Measurements from ENCODE around the gene ALOX12.
A peak's percentile ranks its signal among the peaks of the same experiment; 100 is the strongest.
"Not testable (repeated sequence)": the region's sequence is repeated elsewhere in the genome, so short reads cannot be mapped to it uniquely, and the experiment has no call there.

ALOX12 gene

GRCh38 chr17:6995500-6996255 is at the start of gene ALOX12:
TSS of gene ALOX12 (plus strand) at chr17:6996049. CDS start at chr17:6996118, 69 bp downstream.
- peak; percentile 70 to 79 for DNase-seq
- TF ChIP-seq GATA1 (IDR thresholded peaks at IDR 0.05; ENCODE audit: low read depth, low read length), result no peak
- no peak for TF ChIP-seq POLR2A (IDR thresholded peaks at IDR 0.05; ENCODE audit: low read length)

GRCh38 chr17:6947745-6948144 is 48.1 kb upstream of the ALOX12 start:
- DNase-seq, result no peak
- TF ChIP-seq POLR2A (IDR thresholded peaks at IDR 0.05; ENCODE audit: low read length) (no peak), GATA1 (IDR thresholded peaks at IDR 0.05; ENCODE audit: low read depth, low read length) (no peak)

- no peak for DNase-seq
- no peak for TF ChIP-seq POLR2A (IDR thresholded peaks at IDR 0.05; ENCODE audit: low read length)
- TF ChIP-seq GATA1 (IDR thresholded peaks at IDR 0.05; ENCODE audit: low read depth, low read length), result no peak
Measured at GRCh38 chr17:6948562-6948961, 47.3 kb upstream of the ALOX12 start.

- no peak for TF ChIP-seq POLR2A (IDR thresholded peaks at IDR 0.05; ENCODE audit: low read length)
- TF ChIP-seq GATA1 (IDR thresholded peaks at IDR 0.05; ENCODE audit: low read depth, low read length), result no peak
- DNase-seq, result no peak
Measured at GRCh38 chr17:6948976-6949375, 46.9 kb upstream of the ALOX12 start.

- DNase-seq, result not testable (repeated sequence)
Measured at GRCh38 chr17:6950938-6951337, 44.9 kb upstream of the ALOX12 start.

GRCh38 chr17:6953689-6954088 is 42.2 kb upstream of the ALOX12 start:
- no peak for DNase-seq
- no peak for TF ChIP-seq GATA1 (IDR thresholded peaks at IDR 0.05; ENCODE audit: low read depth, low read length)
- TF ChIP-seq POLR2A (IDR thresholded peaks at IDR 0.05; ENCODE audit: low read length), result no peak

GRCh38 chr17:6959700-6960099 is 36.1 kb upstream of the ALOX12 start:
- TF ChIP-seq GATA1 (IDR thresholded peaks at IDR 0.05; ENCODE audit: low read depth, low read length) (no peak), POLR2A (IDR thresholded peaks at IDR 0.05; ENCODE audit: low read length) (no peak)

GRCh38 chr17:6969323-6969726 is 26.5 kb upstream of the ALOX12 start:
- no peak for TF ChIP-seq POLR2A (IDR thresholded peaks at IDR 0.05; ENCODE audit: low read length)
- no peak for TF ChIP-seq GATA1 (IDR thresholded peaks at IDR 0.05; ENCODE audit: low read depth, low read length)
- DNase-seq, result peak in 1 of 2 experiments; percentile 15

More at GRCh38 chr17:6959700-6960099, 36.1 kb upstream of the ALOX12 start:
- no peak for DNase-seq

GRCh38 chr17:6970992-6971391 is 24.9 kb upstream of the ALOX12 start:
- no peak for DNase-seq
- no peak for TF ChIP-seq GATA1 (IDR thresholded peaks at IDR 0.05; ENCODE audit: low read depth, low read length)

GRCh38 chr17:6979440-6979839 is 16.4 kb upstream of the ALOX12 start:
- DNase-seq, result not testable (repeated sequence)

GRCh38 chr17:6981426-6981825 is 14.4 kb upstream of the ALOX12 start:
- no peak for DNase-seq
- TF ChIP-seq GATA1 (IDR thresholded peaks at IDR 0.05; ENCODE audit: low read depth, low read length), result no peak
- no peak for TF ChIP-seq POLR2A (IDR thresholded peaks at IDR 0.05; ENCODE audit: low read length)

- DNase-seq, result no peak
- TF ChIP-seq POLR2A (IDR thresholded peaks at IDR 0.05; ENCODE audit: low read length), result no peak
- no peak for TF ChIP-seq GATA1 (IDR thresholded peaks at IDR 0.05; ENCODE audit: low read depth, low read length)
Measured at GRCh38 chr17:6985266-6985665, 10.6 kb upstream of the ALOX12 start.

- no peak for DNase-seq
- no peak for TF ChIP-seq POLR2A (IDR thresholded peaks at IDR 0.05; ENCODE audit: low read length)
- no peak for TF ChIP-seq GATA1 (IDR thresholded peaks at IDR 0.05; ENCODE audit: low read depth, low read length)
Measured at GRCh38 chr17:6986676-6987075, 9.2 kb upstream of the ALOX12 start.

GRCh38 chr17:6989779-6990178 is 6.1 kb upstream of the ALOX12 start:
- no peak for DNase-seq
- TF ChIP-seq GATA1 (IDR thresholded peaks at IDR 0.05; ENCODE audit: low read depth, low read length) (no peak), POLR2A (IDR thresholded peaks at IDR 0.05; ENCODE audit: low read length) (no peak)

- TF ChIP-seq GATA1 (IDR thresholded peaks at IDR 0.05; ENCODE audit: low read depth, low read length) (peak; percentile 40), POLR2A (IDR thresholded peaks at IDR 0.05; ENCODE audit: low read length) (peak; percentile 29)
- DNase-seq, result peak; percentile 81 to 91
Measured at GRCh38 chr17:6993613-6994056, 2.2 kb upstream of the ALOX12 start.

All from erythroblast (primary cell).